Measurements from ENCODE around the gene FRRS1. TPM values are rescaled to one million over a fixed set of nuclear protein-coding genes. Genes with fewer than 3 reads are reported as not detected.

FRRS1 gene
- total RNA-seq, 1 donor: 23.2 TPM

GRCh38 chr1:99784143-99784542 lies 17.7 kb upstream of the FRRS1 start:
- Histone ChIP-seq H3K4me3 (ENCODE audit: insufficient read depth, low read length) (no peak overlapping the region), H3K9me3 (ENCODE audit: low read depth, low read length) (no peaks in the 10 kb centered on the region), H3K27me3 (ENCODE audit: insufficient read depth, low read length) (peaks cover 6% of the 10 kb centered on the region), H4K20me1 (ENCODE audit: insufficient read depth, low read length) (no peaks in the 10 kb centered on the region), H3K27ac (ENCODE audit: low read depth, low read length) (no peak overlapping the region), H3K79me2 (ENCODE audit: insufficient read depth, low read length) (no peaks in the 10 kb centered on the region), H2AFZ (ENCODE audit: low read length) (no peak overlapping the region), H3K36me3 (ENCODE audit: insufficient read depth, low read length) (no peaks in the 10 kb centered on the region), H3K4me2 (ENCODE audit: insufficient read depth, low read length) (no peak overlapping the region), H3K4me1 (ENCODE audit: insufficient read depth, low read length) (no peaks in the 10 kb centered on the region)
- no peak for TF ChIP-seq CTCF (IDR thresholded peaks at IDR 0.05; ENCODE audit: extremely low read depth, low read depth, low read length)
- DNase-seq (ENCODE audit: insufficient read length, low spot score, missing footprints): no peak

- no peaks in the 10 kb centered on the region for H3K9me3 ChIP-seq (ENCODE audit: low read depth, low read length)
- no peak overlapping the region for H3K27ac ChIP-seq (ENCODE audit: low read depth, low read length)
- no peak for TF ChIP-seq CTCF (IDR thresholded peaks at IDR 0.05; ENCODE audit: extremely low read depth, low read depth, low read length)
- H3K4me1 ChIP-seq (ENCODE audit: insufficient read depth, low read length): no peaks in the 10 kb centered on the region
- H2AFZ ChIP-seq (ENCODE audit: low read length): no peak overlapping the region
- H3K4me3 ChIP-seq (ENCODE audit: insufficient read depth, low read length): no peak overlapping the region
- no peak for DNase-seq (ENCODE audit: insufficient read length, low spot score, missing footprints)
- no peaks in the 10 kb centered on the region for H3K36me3 ChIP-seq (ENCODE audit: insufficient read depth, low read length)
- H3K27me3 ChIP-seq (ENCODE audit: insufficient read depth, low read length): peaks cover 10% of the 10 kb centered on the region
- no peaks in the 10 kb centered on the region for H4K20me1 ChIP-seq (ENCODE audit: insufficient read depth, low read length)
- no peak overlapping the region for H3K4me2 ChIP-seq (ENCODE audit: insufficient read depth, low read length)
- H3K79me2 ChIP-seq (ENCODE audit: insufficient read depth, low read length): no peaks in the 10 kb centered on the region
Observed at GRCh38 chr1:99782920-99783319, 16.5 kb upstream of the FRRS1 start.

GRCh38 chr1:99782397-99782796 lies 16.0 kb upstream of the FRRS1 start:
- H3K4me1 ChIP-seq (ENCODE audit: insufficient read depth, low read length): no peaks in the 10 kb centered on the region
- no peak overlapping the region for H3K27ac ChIP-seq (ENCODE audit: low read depth, low read length)
- no peak overlapping the region for H2AFZ ChIP-seq (ENCODE audit: low read length)
- H4K20me1 ChIP-seq (ENCODE audit: insufficient read depth, low read length): no peaks in the 10 kb centered on the region
- DNase-seq (ENCODE audit: insufficient read length, low spot score, missing footprints): no peak
- no peaks in the 10 kb centered on the region for H3K9me3 ChIP-seq (ENCODE audit: low read depth, low read length)
- peaks cover 10% of the 10 kb centered on the region for H3K27me3 ChIP-seq (ENCODE audit: insufficient read depth, low read length)
- no peaks in the 10 kb centered on the region for H3K36me3 ChIP-seq (ENCODE audit: insufficient read depth, low read length)
- no peak overlapping the region for H3K4me3 ChIP-seq (ENCODE audit: insufficient read depth, low read length)
- H3K4me2 ChIP-seq (ENCODE audit: insufficient read depth, low read length): no peak overlapping the region
- TF ChIP-seq CTCF (IDR thresholded peaks at IDR 0.05; ENCODE audit: extremely low read depth, low read depth, low read length): no peak
- no peaks in the 10 kb centered on the region for H3K79me2 ChIP-seq (ENCODE audit: insufficient read depth, low read length)

- Histone ChIP-seq H3K36me3 (ENCODE audit: insufficient read depth, low read length) (no peaks in the 10 kb centered on the region), H3K4me1 (ENCODE audit: insufficient read depth, low read length) (no peaks in the 10 kb centered on the region)
- no peak for TF ChIP-seq CTCF (IDR thresholded peaks at IDR 0.05; ENCODE audit: extremely low read depth, low read depth, low read length)
Observed at GRCh38 chr1:99781798-99782197, 15.4 kb upstream of the FRRS1 start.

More at GRCh38 chr1:99781798-99782197, 15.4 kb upstream of the FRRS1 start:
- peaks cover 10% of the 10 kb centered on the region for H3K27me3 ChIP-seq (ENCODE audit: insufficient read depth, low read length)
- no peak for DNase-seq (ENCODE audit: insufficient read length, low spot score, missing footprints)
- H2AFZ ChIP-seq (ENCODE audit: low read length): no peak overlapping the region
- no peaks in the 10 kb centered on the region for H3K9me3 ChIP-seq (ENCODE audit: low read depth, low read length)
- no peaks in the 10 kb centered on the region for H3K79me2 ChIP-seq (ENCODE audit: insufficient read depth, low read length)
- H3K27ac ChIP-seq (ENCODE audit: low read depth, low read length): no peak overlapping the region
- H3K4me3 ChIP-seq (ENCODE audit: insufficient read depth, low read length): no peak overlapping the region
- no peaks in the 10 kb centered on the region for H4K20me1 ChIP-seq (ENCODE audit: insufficient read depth, low read length)
- no peak overlapping the region for H3K4me2 ChIP-seq (ENCODE audit: insufficient read depth, low read length)
